ENCODE measurements around the gene B4GALT2.

B4GALT2 gene

GRCh38 chr1:43978551-43979260, at the start of gene B4GALT2:
TSS of gene B4GALT2 (plus strand) at chr1:43979210. CDS start at chr1:43981161, 1,951 bp downstream.
- peak; percentile 23 for DNase-seq

GRCh38 chr1:43930168-43930948, 48.7 kb upstream of the B4GALT2 start:
- no peak for DNase-seq

GRCh38 chr1:43930949-43931275, 48.1 kb upstream of the B4GALT2 start:
- DNase-seq, result no peak

- DNase-seq, result no peak
Measured at GRCh38 chr1:43931711-43932660, 47.0 kb upstream of the B4GALT2 start.

GRCh38 chr1:43932786-43933385, 46.1 kb upstream of the B4GALT2 start:
- peak; percentile 19 for DNase-seq

- DNase-seq, result peak; percentile 65
Measured at GRCh38 chr1:43933386-43934100, 45.5 kb upstream of the B4GALT2 start, which contains the start of gene ARTN. TSS of gene ARTN (plus strand) at chr1:43933801. CDS start at chr1:43935657, 1,856 bp downstream.

- DNase-seq, result peak; percentile 91
Measured at GRCh38 chr1:43934101-43934985, 44.7 kb upstream of the B4GALT2 start.

- DNase-seq, result no peak
Measured at GRCh38 chr1:43934986-43935324, 44.1 kb upstream of the B4GALT2 start.

- DNase-seq, result peak; percentile 80
Measured at GRCh38 chr1:43935711-43936427, 43.1 kb upstream of the B4GALT2 start.

- no peak for DNase-seq
Measured at GRCh38 chr1:43936431-43937151, 42.4 kb upstream of the B4GALT2 start.

- DNase-seq, result no peak
Measured at GRCh38 chr1:43937179-43937865, 41.7 kb upstream of the B4GALT2 start.

- DNase-seq, result no peak
Measured at GRCh38 chr1:43938383-43938782, 40.6 kb upstream of the B4GALT2 start.

GRCh38 chr1:43938892-43939587, 40.0 kb upstream of the B4GALT2 start:
- DNase-seq, result no peak

- DNase-seq, result no peak
Measured at GRCh38 chr1:43942411-43942810, 36.6 kb upstream of the B4GALT2 start.

GRCh38 chr1:43944860-43945259, 34.1 kb upstream of the B4GALT2 start:
- DNase-seq, result no peak

- DNase-seq, result no peak
Measured at GRCh38 chr1:43945674-43946235, 33.3 kb upstream of the B4GALT2 start.

- DNase-seq, result peak; percentile 97
Measured at GRCh38 chr1:43946236-43947060, 32.6 kb upstream of the B4GALT2 start, which contains the start of gene IPO13. TSS of gene IPO13 (plus strand) at chr1:43946950. CDS start at chr1:43947601, 651 bp downstream.

Measured in NCI-H2029 treated with DMSO at 0.1 percent for 48 hours (cell line).